GM19452 (cell line): ENCODE data around the gene TET2.
A peak's percentile ranks its signal among the peaks of the same experiment; 100 is the strongest.

Experiments used
- ATAC-seq: cut with Tn5 transposase; IDR thresholded peaks from one replicate; pipeline ENCODE4 v1.9.1; 2021; ENCODE audit not compliant: unreplicated experiment

The TET2 gene

GRCh38 chr4:105140684-105141490 is 5.8 kb upstream of the TET2 start:
- ATAC-seq: no peak

- ATAC-seq: no peak
These were observed 1.3 kb upstream of the TET2 start for GRCh38 chr4:105145156-105145902.

DNA sequence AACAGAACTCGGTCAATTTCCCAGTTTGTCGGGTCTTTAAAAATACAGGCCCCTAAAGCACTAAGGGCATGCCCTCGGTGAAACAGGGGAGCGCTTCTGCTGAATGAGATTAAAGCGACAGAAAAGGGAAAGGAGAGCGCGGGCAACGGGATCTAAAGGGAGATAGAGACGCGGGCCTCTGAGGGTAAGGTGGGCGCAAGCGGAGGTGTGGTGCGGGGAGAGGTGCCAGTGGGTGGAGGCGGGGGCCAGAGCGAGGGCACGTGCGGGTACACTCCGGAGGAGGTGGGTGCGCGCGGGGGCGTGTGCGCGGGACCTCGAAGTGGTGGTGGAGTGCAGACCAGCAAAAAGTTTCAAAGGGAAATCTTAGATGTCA is 787 bp upstream of the TET2 start:
- peak; percentile 9 for ATAC-seq

- ATAC-seq: peak; percentile 5
These were observed 408 bp downstream of the TET2 start for GRCh38 chr4:105147016-105147552.

DNA sequence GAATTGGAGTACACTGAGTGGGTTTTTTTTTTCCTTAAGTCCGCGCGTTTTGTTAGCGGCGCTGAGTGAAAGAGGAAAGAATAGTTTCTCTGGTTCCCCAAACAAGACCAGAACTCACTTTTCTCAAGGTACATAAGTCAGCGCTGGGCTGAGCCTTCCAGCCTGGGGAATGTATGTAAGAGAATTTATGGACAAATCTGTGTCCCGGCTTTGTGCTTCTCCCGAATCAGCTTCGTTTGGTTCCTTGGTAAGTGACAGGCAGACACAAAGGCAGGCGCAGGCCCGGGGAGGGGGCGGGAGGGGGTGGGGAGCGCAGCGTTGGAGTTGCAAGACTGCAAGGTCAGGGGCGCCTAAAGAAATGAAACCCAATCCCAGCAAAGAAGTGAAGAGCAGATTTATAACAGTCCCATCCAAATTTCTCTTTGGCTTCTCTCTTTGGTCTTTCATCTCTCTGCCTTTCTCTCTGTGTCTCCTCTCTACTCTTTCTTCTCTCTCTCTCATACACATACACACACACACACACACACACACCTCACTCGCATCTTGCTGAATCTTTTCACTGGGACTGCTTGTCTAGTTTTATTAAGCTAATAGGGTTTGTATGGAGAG is 981 bp downstream of the TET2 start:
- ATAC-seq: no peak

DNA sequence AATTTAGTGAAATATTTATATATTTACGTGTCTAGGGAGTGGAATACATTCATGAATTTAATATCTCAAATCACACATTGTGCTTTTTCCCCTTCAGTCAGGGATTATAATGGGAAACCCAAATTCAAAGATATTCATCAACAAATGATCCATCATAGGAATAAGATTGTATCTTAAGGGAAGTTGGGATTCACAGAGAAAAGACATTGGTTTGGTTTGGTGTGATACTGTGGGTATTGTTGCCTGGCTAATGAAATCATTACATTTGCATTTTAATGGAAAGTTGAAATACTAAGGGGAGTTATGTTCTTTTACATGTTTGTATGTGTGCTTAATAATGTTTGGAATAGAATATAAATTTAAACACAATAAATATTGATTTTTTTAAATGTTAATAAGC is 1.7 kb downstream of the TET2 start:
- ATAC-seq: no peak

DNA sequence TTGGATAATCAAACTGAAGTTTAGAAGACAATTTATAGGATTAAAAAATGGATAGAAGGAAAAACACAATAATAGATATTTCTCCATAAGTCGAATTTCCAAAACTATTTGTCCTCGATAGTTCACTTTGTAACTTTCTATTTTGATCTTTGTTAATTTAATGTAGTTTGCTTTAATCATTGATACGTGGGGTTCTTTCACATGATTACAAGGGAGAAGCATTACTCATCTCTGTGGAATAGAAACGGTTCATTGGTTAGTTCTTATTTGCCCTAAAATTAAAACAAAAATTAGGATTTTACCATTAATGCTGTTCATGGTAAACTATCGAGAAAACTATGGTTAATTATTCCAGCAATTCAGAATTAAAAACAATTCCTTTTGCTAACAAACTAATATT is 2.1 kb downstream of the TET2 start:
- no peak for ATAC-seq

DNA sequence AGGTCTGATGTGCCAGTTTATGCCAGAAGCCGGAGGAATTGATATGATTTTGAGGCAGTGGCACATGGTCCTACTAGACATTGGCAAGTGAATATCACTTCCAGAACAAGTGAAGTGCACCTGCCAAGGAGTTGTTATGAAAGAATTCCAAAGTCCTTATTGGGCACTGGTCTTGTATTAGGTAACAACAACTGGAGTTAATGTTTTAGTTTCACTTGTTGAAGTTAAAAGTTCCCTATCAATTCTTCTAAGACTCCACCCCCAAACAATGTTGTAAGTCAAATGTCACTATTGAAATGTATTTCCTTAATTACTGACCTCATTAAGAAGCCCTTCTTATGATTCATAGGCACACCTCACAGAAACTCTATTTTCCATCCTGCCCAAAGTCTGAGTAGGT is 3.1 kb downstream of the TET2 start:
- ATAC-seq: no peak

DNA sequence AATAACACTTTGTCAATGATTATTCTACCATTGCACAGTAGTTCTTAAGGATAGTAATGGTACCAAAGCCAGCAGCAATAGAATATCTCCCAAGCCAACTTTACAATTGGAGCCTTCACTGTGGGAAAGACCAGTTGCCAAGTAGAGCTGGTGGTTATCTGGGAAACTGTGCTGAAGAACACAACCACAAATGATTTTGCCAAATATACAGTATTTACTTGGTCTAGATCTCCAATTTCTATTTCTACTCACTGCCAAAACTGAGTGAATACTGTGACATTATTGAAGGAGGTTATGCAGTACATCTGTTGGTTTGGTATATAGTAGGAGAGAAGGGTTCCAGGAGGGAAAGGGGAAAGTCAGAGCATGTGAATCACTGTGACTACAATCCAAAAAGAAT is 3.8 kb downstream of the TET2 start:
- ATAC-seq: no peak

DNA sequence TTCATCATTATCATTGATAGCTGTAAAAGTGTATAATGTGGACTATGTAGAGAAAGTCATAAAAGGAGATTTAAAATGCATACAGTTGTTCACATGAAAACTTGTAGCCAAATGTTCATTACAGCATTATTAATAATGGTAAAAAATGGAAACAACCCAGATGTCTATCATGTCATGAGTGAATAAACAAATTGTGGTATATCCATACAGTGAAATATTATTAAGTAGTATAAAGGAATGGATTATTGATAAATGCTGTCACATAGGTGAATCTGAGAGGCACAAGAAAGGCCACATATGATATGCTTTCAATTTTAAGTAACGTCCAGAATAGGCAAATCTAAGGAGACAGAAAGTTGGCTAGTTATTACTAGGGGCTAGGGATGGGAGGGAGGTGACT is 7.1 kb downstream of the TET2 start:
- ATAC-seq: no peak

GRCh38 chr4:105154576-105154975 is 7.9 kb downstream of the TET2 start:
- no peak for ATAC-seq

DNA sequence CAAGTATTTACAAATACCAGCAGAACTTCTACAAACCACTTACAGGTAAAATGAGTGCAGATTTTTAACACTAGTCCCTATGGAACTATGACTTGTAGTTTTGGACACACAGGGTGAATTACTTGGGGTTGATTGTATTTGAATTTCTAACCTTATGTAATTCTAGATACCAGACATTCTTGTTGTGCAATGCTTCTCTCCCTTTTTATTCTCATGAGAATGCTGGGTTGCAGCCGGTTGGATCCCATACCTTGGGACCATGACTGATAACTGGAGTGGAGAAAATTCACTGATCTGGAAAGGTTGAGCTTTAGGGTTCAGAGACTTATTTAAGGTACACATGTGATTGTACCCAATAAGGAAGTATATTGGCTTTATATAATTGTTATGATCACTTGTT is 8.8 kb downstream of the TET2 start:
- ATAC-seq: no peak

DNA sequence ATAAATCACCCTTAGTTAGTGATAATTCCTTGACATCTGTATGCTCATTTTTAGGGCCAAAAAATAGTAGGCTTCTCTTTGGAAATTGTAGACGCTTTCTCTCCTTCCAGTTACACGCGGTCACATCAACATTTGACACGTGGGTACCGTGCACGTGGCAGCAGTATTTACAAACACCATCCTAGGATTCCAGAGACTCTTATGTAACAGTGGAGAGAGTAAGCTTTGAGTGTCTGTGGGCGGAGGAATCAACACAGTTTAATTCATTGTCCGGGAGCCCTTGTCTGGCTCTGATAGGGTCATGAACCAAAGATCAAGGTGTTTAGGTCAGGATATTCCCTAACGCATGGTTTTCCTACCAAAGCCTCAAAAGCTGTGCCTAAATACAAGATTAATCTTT is 12.2 kb downstream of the TET2 start:
- no peak for ATAC-seq

DNA sequence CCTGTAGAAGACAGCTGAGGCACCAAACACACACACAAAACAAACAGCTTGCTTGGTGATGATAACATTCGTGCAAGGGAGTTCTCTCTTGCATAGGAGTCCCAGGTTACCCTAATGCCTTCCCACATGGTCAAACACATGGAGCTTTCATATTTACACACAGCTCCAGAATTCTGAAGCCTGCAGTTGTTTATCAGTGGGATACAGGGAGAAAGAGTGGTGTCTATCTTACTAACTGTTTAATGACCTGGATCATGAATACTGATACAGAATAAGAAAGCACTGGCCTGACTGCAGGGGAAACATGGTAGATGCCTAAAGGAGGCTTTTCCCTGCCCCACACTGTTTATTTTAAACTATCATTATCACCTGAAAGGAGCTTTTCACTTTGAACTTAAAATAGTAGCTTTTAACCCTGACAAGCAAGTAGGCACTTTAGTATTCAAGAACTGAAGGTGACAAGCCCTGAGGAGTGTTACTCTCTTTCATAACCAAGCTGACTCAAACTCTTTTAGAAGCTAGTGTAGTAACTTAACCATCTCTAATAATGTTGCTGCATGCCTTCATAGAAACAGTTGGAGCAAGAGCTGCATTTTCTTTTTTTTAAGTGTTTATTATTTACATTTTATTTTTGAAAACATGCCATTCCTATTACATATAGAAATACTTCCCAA is 15.6 kb downstream of the TET2 start:
- ATAC-seq: no peak

DNA sequence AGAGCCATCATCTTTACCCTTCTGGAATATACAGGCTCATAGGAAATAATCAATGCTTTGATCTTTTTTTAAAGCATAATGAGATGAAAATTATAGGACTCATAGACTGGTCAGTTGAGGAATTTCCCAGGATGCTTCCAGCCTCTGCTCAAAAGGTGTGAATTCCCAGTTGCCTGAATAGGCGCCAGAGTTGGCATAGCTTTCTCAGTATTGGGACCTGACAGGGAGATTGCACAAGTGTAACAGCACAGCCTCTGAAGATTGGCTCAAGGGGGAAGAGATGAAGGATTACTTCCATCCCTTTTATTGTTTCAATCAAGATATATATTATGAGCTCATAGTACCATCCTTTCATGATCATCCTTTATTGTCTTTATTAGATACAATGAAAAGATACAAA is 17.9 kb downstream of the TET2 start:
- ATAC-seq: no peak

GRCh38 chr4:105166066-105166465 is 19.4 kb downstream of the TET2 start:
- ATAC-seq: no peak

DNA sequence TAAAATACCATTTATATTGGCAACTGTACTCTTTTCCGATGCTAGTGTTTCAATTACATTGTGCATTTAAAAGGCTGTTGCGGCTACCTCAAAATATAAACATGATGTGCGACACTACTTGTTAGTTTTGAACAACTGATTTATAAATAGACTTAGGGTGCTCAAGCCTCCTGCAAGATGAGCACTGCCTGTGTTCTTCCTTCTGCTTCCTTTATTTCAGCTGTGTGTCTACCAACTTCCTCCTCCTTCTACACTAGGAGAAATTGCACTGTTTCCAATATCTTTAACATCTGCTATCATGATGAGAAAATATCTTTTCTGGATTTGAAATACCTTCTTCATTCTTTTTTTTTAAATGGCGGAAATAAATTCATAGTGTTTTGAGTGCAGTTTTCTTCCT is 24.0 kb downstream of the TET2 start:
- ATAC-seq: no peak

GRCh38 chr4:105171912-105172311 is 25.2 kb downstream of the TET2 start:
- no peak for ATAC-seq

GRCh38 chr4:105174098-105174497 is 27.4 kb downstream of the TET2 start:
- ATAC-seq: no peak

GRCh38 chr4:105179539-105180401 is 33.1 kb downstream of the TET2 start:
- ATAC-seq: no peak
